Neural cell (in vitro differentiated cells): Measurements from ENCODE around the gene TBC1D9B.

Source experiments
- EP300 ChIP-seq: fragments of 450-650 bp; conservative IDR thresholded peaks from 2 replicates; pipeline ENCODE4 v1.6.1; 2014; ENCODE audit warnings: antibody characterized with exemption, mild to moderate bottlenecking, moderate library complexity; ENCODE audit not compliant: poor library complexity, severe bottlenecking
- EZH2 ChIP-seq: fragments of 200-600, 300-800 bp; shearing (Covaris generic), sonication (generic); IDR thresholded peaks from 2 replicates; pipeline ENCODE4 v1.6.1; 2014; ENCODE audit warnings: antibody characterized with exemption, low read length, borderline replicate concordance, mild to moderate bottlenecking; ENCODE audit not compliant: insufficient read depth, poor library complexity, severe bottlenecking
- MXI1 ChIP-seq: fragments of 450-650 bp; conservative IDR thresholded peaks from 2 replicates; pipeline ENCODE4 v1.6.1; 2014; ENCODE audit warnings: antibody characterized with exemption, mild to moderate bottlenecking; ENCODE audit not compliant: poor library complexity, severe bottlenecking
- POLR2AphosphoS5 ChIP-seq: IDR thresholded peaks from 2 replicates; pipeline ENCODE4 v1.6.1; 2012
- TAF1 ChIP-seq: IDR thresholded peaks from 2 replicates; pipeline ENCODE4 v1.6.1; 2012; ENCODE audit warnings: low read depth
- TF ChIP-seq, protein P1 (sequence below): fragments of 450-650 bp; IDR thresholded peaks from 2 replicates; pipeline ENCODE4 v1.5.1; 2014; ENCODE audit warnings: antibody characterized with exemption, mild to moderate bottlenecking, moderate library complexity; ENCODE audit not compliant: poor library complexity, severe bottlenecking
- TF ChIP-seq, protein P2 (sequence below): IDR thresholded peaks from 2 replicates; pipeline ENCODE4 v1.6.1; 2012; ENCODE audit warnings: borderline replicate concordance

DNA sequence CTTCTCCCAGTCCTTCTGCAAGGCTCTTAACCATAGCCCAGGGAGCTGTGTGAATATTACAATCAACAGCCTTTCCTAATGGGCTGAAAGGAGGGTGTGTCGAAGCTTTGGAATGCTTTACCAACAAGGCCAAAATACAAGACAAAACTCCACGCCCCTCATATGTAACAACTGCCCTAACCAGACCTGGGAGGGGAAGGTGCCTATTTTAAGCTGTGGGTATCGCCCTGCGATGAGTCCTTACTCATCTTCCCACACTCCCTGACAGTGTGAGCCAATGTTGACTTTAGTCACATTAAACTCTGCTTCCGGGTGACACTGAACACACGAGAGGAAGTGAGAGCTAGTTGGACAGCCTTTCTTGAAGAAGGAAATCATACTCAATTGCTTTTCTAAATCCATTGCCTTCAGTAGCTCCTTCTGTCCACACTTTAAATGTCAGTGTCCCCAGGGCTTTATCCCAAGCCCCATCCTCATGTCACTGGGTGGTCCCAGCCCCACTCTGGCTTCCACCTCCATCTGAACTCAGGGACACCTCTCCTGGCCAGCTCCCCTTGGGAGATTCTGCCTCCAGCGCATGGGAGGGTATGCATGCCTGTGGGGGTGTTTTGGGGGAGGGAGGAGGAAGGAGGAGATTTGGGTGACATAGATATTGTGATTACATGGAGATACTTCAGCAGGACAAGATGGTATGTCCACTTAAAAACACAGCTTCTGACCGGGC, 6.5 kb upstream of the TBC1D9B start:
- TF ChIP-seq, protein P1, sequence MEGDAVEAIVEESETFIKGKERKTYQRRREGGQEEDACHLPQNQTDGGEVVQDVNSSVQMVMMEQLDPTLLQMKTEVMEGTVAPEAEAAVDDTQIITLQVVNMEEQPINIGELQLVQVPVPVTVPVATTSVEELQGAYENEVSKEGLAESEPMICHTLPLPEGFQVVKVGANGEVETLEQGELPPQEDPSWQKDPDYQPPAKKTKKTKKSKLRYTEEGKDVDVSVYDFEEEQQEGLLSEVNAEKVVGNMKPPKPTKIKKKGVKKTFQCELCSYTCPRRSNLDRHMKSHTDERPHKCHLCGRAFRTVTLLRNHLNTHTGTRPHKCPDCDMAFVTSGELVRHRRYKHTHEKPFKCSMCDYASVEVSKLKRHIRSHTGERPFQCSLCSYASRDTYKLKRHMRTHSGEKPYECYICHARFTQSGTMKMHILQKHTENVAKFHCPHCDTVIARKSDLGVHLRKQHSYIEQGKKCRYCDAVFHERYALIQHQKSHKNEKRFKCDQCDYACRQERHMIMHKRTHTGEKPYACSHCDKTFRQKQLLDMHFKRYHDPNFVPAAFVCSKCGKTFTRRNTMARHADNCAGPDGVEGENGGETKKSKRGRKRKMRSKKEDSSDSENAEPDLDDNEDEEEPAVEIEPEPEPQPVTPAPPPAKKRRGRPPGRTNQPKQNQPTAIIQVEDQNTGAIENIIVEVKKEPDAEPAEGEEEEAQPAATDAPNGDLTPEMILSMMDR, result no peak
- TF ChIP-seq EZH2 (no peak), TAF1 (no peak), EP300 (no peak), POLR2AphosphoS5 (no peak), MXI1 (no peak)
- TF ChIP-seq, protein P2, sequence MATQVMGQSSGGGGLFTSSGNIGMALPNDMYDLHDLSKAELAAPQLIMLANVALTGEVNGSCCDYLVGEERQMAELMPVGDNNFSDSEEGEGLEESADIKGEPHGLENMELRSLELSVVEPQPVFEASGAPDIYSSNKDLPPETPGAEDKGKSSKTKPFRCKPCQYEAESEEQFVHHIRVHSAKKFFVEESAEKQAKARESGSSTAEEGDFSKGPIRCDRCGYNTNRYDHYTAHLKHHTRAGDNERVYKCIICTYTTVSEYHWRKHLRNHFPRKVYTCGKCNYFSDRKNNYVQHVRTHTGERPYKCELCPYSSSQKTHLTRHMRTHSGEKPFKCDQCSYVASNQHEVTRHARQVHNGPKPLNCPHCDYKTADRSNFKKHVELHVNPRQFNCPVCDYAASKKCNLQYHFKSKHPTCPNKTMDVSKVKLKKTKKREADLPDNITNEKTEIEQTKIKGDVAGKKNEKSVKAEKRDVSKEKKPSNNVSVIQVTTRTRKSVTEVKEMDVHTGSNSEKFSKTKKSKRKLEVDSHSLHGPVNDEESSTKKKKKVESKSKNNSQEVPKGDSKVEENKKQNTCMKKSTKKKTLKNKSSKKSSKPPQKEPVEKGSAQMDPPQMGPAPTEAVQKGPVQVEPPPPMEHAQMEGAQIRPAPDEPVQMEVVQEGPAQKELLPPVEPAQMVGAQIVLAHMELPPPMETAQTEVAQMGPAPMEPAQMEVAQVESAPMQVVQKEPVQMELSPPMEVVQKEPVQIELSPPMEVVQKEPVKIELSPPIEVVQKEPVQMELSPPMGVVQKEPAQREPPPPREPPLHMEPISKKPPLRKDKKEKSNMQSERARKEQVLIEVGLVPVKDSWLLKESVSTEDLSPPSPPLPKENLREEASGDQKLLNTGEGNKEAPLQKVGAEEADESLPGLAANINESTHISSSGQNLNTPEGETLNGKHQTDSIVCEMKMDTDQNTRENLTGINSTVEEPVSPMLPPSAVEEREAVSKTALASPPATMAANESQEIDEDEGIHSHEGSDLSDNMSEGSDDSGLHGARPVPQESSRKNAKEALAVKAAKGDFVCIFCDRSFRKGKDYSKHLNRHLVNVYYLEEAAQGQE, result no peak
